Tibial nerve (tissue), 4 donors: ENCODE results near the gene SLC39A13. TPM values are rescaled to one million over a fixed set of nuclear protein-coding genes. Genes with fewer than 3 reads are reported as not detected.

Source experiments
- DNase-seq, 2 donors: peaks; one replicate each; pipeline ENCODE4 v3.0.0-alpha.2; 2019; ENCODE audit warnings: low spot score in 2 of 2
- H3K27ac ChIP-seq, 4 donors: fragments of 200-600 bp; sonication (generic) in 3 of 4; one replicate each; pipeline ENCODE4 v1.5.1; 2017 to 2019; ENCODE audit warnings: mild to moderate bottlenecking in 1 of 4
- H3K27me3 ChIP-seq, 2 donors: fragments of 200-600 bp; sonication (generic) in 1 of 2; one replicate each; pipeline versions ENCODE4 v1.5.1 to v1.6.0; 2017 to 2019
- H3K36me3 ChIP-seq, 3 donors: fragments of 200-600 bp; sonication (generic); one replicate each; pipeline ENCODE4 v1.5.1; 2018 to 2019
- H3K4me1 ChIP-seq, 4 donors: fragments of 200-600 bp; sonication (generic) in 3 of 4; one replicate each; pipeline ENCODE4 v1.5.1; 2017 to 2019
- H3K4me3 ChIP-seq, 4 donors: fragments of 200-600 bp; sonication (generic) in 3 of 4; one replicate each; pipeline ENCODE4 v1.5.1; 2017 to 2019; ENCODE audit warnings: mild to moderate bottlenecking in 1 of 4, moderate library complexity in 1 of 4
- H3K9me3 ChIP-seq, 4 donors: fragments of 200-600 bp; sonication (generic) in 3 of 4; one replicate each; pipeline ENCODE4 v1.5.1; 2017 to 2019
- EP300 ChIP-seq, 2 donors: sonication (generic); formaldehyde crosslinking; IDR thresholded peaks; one replicate each; pipeline ENCODE4 v1.6.1; 2017; ENCODE audit warnings: antibody characterized with exemption in 2 of 2, mild to moderate bottlenecking in 1 of 2
- POLR2A ChIP-seq, 2 donors: fragments of 450-650 bp; IDR thresholded peaks; one replicate each; pipeline ENCODE4 v1.6.1; 2017; ENCODE audit warnings: antibody characterized with exemption in 2 of 2, mild to moderate bottlenecking in 2 of 2, moderate library complexity in 2 of 2
- WGBS, 2 donors: methylation state at CpG; one replicate each; pipeline ENCODE4 v1.1.5; 2018; 5-methylcytosine and 5-hydroxymethylcytosine counted together
- total RNA-seq, 4 donors: library from RNA; depleted of rRNA; stranded (reverse); fragments of >200 nt; gene quantifications; one replicate each; pipeline ENCODE4 v1.1.0, GENCODE V29; 2016
- TF ChIP-seq, protein P1 (sequence below), 5 experiments: fragments of 200-600 bp in 3 of 5; fragments of 450-650 bp in 2 of 5; sonication (generic) in 3 of 5; IDR thresholded peaks; one replicate each; pipeline ENCODE4 v1.5.1; 2016 to 2019; ENCODE audit warnings: antibody characterized with exemption in 5 of 5, mild to moderate bottlenecking in 3 of 5, moderate library complexity in 2 of 5

Gene SLC39A13
- total RNA-seq, 4 donors from 2014 or later: 91.6 to 142 (median 116) TPM

DNA sequence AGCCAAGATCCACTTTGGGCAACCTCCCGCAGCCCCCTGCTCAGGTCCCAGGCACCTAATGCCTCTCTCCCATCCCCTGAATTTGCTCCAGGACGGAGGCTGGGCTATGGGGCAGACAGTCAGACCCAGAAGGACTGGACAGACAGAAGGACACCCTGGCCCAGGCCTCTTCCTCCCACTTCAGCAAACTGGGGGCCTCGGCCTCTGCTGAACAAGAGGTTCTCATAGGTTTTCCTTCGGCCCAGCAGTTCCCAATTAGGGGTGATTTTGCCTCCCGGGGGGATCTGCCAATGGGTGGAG is 33.7 kb upstream of the SLC39A13 start:
- 55 to 76% methylated on average over 4 to 5 of the region's 5 CpGs for WGBS, 2 donors

DNA sequence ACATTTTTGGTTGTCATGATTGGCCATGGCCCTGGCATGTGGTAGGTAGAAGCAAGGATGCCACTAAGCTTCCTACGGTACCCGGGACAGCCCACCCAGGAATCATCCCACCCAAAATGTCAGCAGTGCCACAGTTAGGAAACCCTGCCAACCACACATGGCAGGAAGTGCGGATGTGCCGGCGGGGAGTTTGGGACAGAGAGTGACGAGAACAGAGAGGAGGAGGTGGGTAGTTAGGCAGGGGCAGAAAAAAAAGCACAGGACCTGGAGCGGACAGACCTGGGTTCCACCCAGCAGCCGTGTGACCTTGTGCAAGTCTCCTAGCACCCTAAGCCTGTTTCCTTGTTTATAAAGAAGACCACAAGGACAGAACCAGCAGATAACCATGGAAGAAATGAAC is 33.4 kb upstream of the SLC39A13 start:
- Histone ChIP-seq H3K4me3 (peak overlapping the region in 1 of 4 donors; percentile 49), H3K36me3 (no peaks in the 10 kb centered on the region), H3K27ac (no peak overlapping the region), H3K9me3 (no peaks in the 10 kb centered on the region), H3K27me3 (no peaks in the 10 kb centered on the region), H3K4me1 (no peaks in the 10 kb centered on the region)
- DNase-seq: no peak
- WGBS, 2 donors: 65 to 82% methylated on average over 8 of the region's 8 CpGs
- TF ChIP-seq, protein P1, sequence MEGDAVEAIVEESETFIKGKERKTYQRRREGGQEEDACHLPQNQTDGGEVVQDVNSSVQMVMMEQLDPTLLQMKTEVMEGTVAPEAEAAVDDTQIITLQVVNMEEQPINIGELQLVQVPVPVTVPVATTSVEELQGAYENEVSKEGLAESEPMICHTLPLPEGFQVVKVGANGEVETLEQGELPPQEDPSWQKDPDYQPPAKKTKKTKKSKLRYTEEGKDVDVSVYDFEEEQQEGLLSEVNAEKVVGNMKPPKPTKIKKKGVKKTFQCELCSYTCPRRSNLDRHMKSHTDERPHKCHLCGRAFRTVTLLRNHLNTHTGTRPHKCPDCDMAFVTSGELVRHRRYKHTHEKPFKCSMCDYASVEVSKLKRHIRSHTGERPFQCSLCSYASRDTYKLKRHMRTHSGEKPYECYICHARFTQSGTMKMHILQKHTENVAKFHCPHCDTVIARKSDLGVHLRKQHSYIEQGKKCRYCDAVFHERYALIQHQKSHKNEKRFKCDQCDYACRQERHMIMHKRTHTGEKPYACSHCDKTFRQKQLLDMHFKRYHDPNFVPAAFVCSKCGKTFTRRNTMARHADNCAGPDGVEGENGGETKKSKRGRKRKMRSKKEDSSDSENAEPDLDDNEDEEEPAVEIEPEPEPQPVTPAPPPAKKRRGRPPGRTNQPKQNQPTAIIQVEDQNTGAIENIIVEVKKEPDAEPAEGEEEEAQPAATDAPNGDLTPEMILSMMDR (IDR thresholded peaks at IDR 0.05): no peak
- no peak for TF ChIP-seq EP300 (IDR thresholded peaks at IDR 0.05)
- no peak for TF ChIP-seq POLR2A (IDR thresholded peaks at IDR 0.05)

More for the DNA sequence above, 33.7 kb upstream of the SLC39A13 start:
- DNase-seq: no peak
- no peak overlapping the region for H3K4me3 ChIP-seq
- no peaks in the 10 kb centered on the region for H3K36me3 ChIP-seq
- no peaks in the 10 kb centered on the region for H3K9me3 ChIP-seq
- TF ChIP-seq, protein P1 (IDR thresholded peaks at IDR 0.05): no peak
- TF ChIP-seq POLR2A (IDR thresholded peaks at IDR 0.05) (no peak), EP300 (IDR thresholded peaks at IDR 0.05) (no peak)
- no peak overlapping the region for H3K27ac ChIP-seq
- no peaks in the 10 kb centered on the region for H3K27me3 ChIP-seq
- no peaks in the 10 kb centered on the region for H3K4me1 ChIP-seq

DNA sequence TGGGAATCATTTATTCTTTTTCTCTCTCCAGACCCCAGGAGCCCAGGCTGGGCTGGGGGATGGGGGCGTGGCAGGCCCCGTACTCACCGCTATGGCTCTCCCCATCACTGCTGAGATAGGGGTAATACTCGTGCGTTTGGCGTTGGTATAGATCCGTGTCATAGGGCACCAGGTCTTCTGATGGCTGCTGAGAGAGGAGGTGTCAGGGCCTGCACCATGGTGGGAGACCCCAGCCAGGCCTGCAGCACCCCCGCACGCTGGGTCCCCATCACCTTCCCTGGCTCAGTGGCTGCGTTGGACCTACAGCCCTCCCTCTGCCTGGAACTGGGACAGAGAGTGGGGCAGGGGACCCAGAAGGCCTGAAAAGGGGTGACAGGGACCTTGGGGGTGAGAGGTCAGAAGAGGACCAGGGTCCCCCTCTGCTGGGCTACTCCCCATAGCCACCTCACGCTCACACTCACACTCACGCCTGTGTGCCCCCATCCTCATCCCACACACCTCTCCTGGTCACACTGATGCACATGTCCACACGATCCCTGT is 32.8 kb upstream of the SLC39A13 start:
- H3K4me3 ChIP-seq: peak overlapping the region in 1 of 4 donors; percentile 49
- no peak for TF ChIP-seq POLR2A (IDR thresholded peaks at IDR 0.05)
- H3K27me3 ChIP-seq: no peaks in the 10 kb centered on the region
- 81 to 82% methylated on average over 13 of the region's 13 CpGs for whole genome bisulfite sequencing, 2 donors
- H3K36me3 ChIP-seq: no peaks in the 10 kb centered on the region
- no peaks in the 10 kb centered on the region for H3K9me3 ChIP-seq
- H3K27ac ChIP-seq: no peak overlapping the region
- no peaks in the 10 kb centered on the region for H3K4me1 ChIP-seq
- DNase-seq: no peak

DNA sequence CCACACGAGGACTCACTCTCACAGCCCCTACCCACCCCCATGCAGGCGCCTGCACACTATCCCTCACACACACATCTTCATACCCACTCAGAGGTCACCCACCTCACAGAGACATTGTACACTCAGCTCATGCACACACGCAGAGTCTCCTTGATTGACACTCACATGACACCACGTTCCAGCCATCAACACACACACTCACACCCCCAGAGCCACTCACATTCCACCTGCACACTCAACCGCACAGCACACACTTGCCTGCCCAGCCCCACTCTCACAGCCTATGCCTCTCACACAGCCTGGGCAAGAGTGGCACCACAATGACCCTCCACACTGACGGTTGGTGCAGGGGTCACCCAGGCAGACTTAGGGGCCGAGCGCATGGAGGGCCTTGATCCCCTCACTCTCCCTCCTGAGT is 32.3 kb upstream of the SLC39A13 start:
- WGBS, 2 donors: 70 to 77% methylated on average over 8 of the region's 8 CpGs
- Histone ChIP-seq H3K9me3 (no peaks in the 10 kb centered on the region), H3K27me3 (no peaks in the 10 kb centered on the region), H3K4me1 (no peaks in the 10 kb centered on the region), H3K27ac (peak overlapping the region in 1 of 4 donors; percentile 11), H3K4me3 (peak overlapping the region in 2 of 4 donors; percentile 1 to 49), H3K36me3 (no peaks in the 10 kb centered on the region)
- DNase-seq: no peak
- no peak for TF ChIP-seq POLR2A (IDR thresholded peaks at IDR 0.05)
- no peak for TF ChIP-seq EP300 (IDR thresholded peaks at IDR 0.05)
- TF ChIP-seq, protein P1 (IDR thresholded peaks at IDR 0.05): no peak

DNA sequence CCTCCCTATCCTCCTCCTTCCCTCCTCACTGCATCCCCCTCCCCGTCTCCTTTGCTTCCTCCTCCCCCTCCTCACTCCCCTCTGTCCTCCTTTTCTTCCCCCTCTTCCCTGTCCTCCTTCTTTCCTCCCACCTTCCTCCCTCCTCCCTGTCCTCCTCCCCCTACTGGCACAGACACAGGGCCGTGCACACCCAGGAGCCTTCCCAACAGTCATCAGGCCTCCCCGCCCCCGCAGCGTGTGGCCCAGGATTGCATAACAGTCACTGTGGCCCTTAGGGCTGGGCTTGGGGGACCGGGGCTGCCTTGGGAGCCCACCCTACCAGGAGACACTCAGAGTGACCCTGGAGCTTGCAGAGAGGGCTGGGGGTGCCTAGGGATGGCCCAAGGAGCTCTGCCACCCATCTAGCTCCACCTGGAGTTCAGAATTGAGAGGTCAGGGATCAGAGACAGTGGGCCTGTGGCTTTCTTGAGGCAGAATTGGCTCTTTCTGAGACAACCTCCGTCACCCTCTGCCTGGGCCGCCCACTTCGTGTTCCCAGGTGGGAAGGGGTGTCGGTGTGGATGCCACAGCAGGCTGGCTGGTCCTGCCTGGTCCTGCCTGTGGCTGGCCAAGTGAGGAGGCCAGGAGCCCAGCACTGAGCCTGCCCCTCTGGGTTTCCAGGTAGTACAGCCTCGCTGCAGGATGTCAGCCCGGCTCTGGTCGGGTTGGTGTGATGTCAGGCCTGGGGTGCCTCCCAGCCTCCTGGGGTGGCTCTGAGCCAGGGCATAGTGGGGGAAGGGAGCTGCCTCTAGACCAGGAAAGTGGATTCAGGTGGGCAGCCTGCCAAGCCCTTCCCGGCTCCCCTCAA is 31.6 kb upstream of the SLC39A13 start:
- WGBS, 2 donors: 48 to 69% methylated on average over 14 of the region's 14 CpGs
- DNase-seq: peak in 1 of 2 donors; percentile 40
- H3K4me1 ChIP-seq: no peaks in the 10 kb centered on the region
- TF ChIP-seq EP300 (IDR thresholded peaks at IDR 0.05): peak in 1 of 2 donors; percentile 9
- TF ChIP-seq, protein P1 (IDR thresholded peaks at IDR 0.05): no peak
- TF ChIP-seq POLR2A (IDR thresholded peaks at IDR 0.05): no peak
- H3K27me3 ChIP-seq: no peaks in the 10 kb centered on the region
- H3K9me3 ChIP-seq: no peaks in the 10 kb centered on the region
- H3K27ac ChIP-seq: peak overlapping the region in 3 of 4 donors; percentile 73 to 85 (median 81)
- no peaks in the 10 kb centered on the region for H3K36me3 ChIP-seq
- peak overlapping the region; percentile 1 to 49 (median 26) for H3K4me3 ChIP-seq
